Measurements from ENCODE around the gene SIGLEC15.

Gene SIGLEC15

GRCh38 chr18:45889419-45890064 is 64.1 kb downstream of the SIGLEC15 start:
- DNase-seq (ENCODE audit: low spot score), result no peak
- no peak for TF ChIP-seq CTCF (IDR thresholded peaks at IDR 0.05; ENCODE audit: extremely low read depth, insufficient read depth, missing control alignments)
- in situ Hi-C loops (cut with MboI; ENCODE audit: low pct_unique_long_range_greater_than_20kb, low sequenced_read_pairs, unreplicated experiment), result no loop called here

- in situ Hi-C loops (cut with MboI; ENCODE audit: low pct_unique_long_range_greater_than_20kb, low sequenced_read_pairs, unreplicated experiment), result no loop called here
- no peak for DNase-seq (ENCODE audit: low spot score)
- TF ChIP-seq CTCF (IDR thresholded peaks at IDR 0.05; ENCODE audit: extremely low read depth, insufficient read depth, missing control alignments), result no peak
These were observed 65.1 kb downstream of the SIGLEC15 start for GRCh38 chr18:45890606-45891005.

- DNase-seq (ENCODE audit: low spot score), result no peak
- no peak for TF ChIP-seq CTCF (IDR thresholded peaks at IDR 0.05; ENCODE audit: extremely low read depth, insufficient read depth, missing control alignments)
- in situ Hi-C loops (cut with MboI; ENCODE audit: low pct_unique_long_range_greater_than_20kb, low sequenced_read_pairs, unreplicated experiment), result no loop called here
These were observed 66.3 kb downstream of the SIGLEC15 start for GRCh38 chr18:45891806-45892205.
